ENCODE data around the gene AP1S3. TPM values are rescaled to one million over a fixed set of nuclear protein-coding genes. Genes with fewer than 3 reads are reported as not detected.

AP1S3 gene
- total RNA-seq, 1 donor from 2014 or later = 46.3 TPM

DNA sequence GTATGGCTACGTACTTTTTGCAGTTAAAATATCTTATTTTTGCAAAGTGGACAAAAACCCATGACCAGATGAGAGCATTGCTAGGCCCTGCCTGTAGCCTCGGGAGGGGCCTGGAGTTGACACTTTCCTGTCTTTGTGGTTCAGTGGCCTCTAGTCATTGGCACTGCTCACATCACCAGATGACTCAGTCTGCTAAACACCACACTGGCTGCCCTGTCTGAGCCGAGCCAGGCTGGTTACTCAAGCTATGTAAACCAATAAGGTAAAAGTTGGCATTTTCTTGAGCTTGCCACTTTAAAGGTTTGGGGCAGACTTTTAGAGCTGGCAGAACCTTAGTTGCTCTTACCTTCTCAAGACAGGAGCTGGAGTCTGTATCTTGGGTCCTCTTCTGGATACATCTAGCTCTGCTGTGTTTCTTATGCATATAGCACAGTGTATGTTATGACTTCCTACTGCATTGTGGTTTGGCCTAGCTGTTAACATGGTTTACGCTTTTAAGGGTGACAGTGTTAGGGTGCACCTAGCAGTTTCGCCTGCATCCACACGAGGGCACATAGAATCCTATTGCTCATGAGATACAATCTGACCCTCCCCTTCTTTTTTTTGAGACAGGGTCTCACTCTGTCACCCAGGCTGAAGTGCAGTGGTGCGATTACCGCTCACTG lies 76.4 kb downstream of the AP1S3 start:
- H3K9me3 Mint-ChIP-seq = no peaks in the 10 kb centered on the region
- TF ChIP-seq, protein P1, sequence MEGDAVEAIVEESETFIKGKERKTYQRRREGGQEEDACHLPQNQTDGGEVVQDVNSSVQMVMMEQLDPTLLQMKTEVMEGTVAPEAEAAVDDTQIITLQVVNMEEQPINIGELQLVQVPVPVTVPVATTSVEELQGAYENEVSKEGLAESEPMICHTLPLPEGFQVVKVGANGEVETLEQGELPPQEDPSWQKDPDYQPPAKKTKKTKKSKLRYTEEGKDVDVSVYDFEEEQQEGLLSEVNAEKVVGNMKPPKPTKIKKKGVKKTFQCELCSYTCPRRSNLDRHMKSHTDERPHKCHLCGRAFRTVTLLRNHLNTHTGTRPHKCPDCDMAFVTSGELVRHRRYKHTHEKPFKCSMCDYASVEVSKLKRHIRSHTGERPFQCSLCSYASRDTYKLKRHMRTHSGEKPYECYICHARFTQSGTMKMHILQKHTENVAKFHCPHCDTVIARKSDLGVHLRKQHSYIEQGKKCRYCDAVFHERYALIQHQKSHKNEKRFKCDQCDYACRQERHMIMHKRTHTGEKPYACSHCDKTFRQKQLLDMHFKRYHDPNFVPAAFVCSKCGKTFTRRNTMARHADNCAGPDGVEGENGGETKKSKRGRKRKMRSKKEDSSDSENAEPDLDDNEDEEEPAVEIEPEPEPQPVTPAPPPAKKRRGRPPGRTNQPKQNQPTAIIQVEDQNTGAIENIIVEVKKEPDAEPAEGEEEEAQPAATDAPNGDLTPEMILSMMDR (IDR thresholded peaks at IDR 0.05) = no peak
- DNase-seq (no peak), ATAC-seq (ENCODE audit: low read depth) (peak; percentile 75)
- CTCF ChIA-PET = interaction anchor here (0.6 to 1.1 kb wide), 3 partner anchors 19 to 78 kb away, joined by 3 to 4 read pairs (median 3); partner anchors contain the start of gene AP1S3
- peaks cover 8% of the 10 kb centered on the region for H3K4me1 Mint-ChIP-seq
- no peaks in the 10 kb centered on the region for H3K27me3 Mint-ChIP-seq
- no peak overlapping the region for H3K27ac Mint-ChIP-seq
- peaks cover 49% of the 10 kb centered on the region for H3K36me3 Mint-ChIP-seq (ENCODE audit: low read depth)
- POLR2A ChIA-PET = no interaction called here
- no peak overlapping the region for H3K4me3 Mint-ChIP-seq
- intact Hi-C loops (cut with micrococcal nuclease) = no loop called here

DNA sequence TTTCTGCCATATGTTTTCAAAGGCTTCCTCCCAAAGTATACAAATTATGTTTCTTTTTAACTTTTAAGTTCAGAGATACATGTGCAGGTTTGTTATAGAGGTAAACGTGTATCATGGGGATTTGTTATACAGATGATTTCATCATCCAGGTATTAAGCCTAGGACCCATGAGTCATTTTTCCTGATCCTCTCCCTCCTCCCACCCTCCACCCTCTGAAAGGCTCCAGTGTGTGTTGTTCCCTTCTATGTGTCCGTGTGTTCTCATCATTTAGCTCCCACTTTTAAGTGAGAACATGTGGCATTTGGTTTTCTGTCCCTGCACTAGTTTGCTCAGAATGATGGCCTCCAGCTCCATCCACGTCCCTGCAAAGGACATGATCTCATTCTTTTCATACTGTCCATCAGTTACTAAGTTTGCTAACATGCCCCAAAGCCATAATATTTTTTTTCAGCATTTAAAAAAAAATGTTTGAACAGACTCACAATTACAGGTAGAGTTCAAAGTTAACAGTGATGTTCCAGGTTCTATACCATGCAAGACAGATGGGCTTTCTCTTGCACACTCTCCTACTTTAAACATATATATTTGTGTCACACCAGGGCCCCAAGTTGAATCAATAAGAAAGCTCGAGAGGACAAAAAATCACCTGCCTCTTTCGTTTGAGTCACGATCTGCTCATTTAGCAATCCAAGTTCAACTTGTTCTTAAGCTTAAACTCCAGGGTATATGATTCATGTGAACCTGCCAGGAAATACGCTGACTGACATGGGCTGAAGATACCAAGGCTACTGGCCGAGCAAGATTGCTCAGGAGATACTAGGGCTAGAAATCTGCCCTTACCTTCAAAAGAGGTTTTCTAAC lies 77.6 kb downstream of the AP1S3 start:
- H3K9me3 Mint-ChIP-seq = no peaks in the 10 kb centered on the region
- intact Hi-C loops (cut with micrococcal nuclease) = no loop called here
- H3K27me3 Mint-ChIP-seq = no peaks in the 10 kb centered on the region
- no peak overlapping the region for H3K4me3 Mint-ChIP-seq
- TF ChIP-seq, protein P1 (IDR thresholded peaks at IDR 0.05) = no peak
- ATAC-seq (ENCODE audit: low read depth) (no peak), DNase-seq (no peak)
- no peak overlapping the region for H3K27ac Mint-ChIP-seq
- POLR2A ChIA-PET = no interaction called here
- peaks cover 37% of the 10 kb centered on the region for H3K36me3 Mint-ChIP-seq (ENCODE audit: low read depth)
- CTCF ChIA-PET = no interaction called here
- peaks cover 8% of the 10 kb centered on the region for H3K4me1 Mint-ChIP-seq

DNA sequence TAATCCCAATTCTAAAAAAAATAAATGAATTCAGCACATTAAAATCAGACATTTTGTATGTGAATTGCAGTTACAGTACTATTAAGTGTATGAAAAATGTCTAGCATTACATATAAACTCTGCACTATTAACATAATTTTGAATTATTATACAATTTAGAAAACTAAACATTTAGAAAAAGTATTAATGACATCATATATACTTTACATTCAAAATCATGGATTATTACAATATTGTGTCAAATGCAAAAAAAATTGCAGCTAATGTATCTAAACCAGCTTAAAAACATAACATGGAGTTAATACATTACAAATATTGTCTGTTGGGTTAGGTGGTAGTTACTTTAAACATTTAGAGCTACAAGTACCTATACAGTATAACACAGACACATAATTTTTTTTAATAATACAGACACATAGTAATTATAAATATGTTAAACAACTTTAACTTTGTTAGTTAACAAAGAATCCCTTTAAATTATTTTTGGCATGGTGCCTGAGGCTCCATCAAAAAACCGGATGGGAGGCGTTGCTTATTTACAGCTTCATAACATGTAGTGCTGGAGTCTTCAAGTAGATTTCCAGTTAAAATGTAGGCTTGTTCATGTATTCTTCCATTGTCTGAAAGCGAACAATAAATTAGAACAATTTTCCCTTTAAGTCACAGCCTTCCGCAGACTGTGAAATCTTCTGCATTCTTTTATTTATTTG lies 79.1 kb downstream of the AP1S3 start:
- Mint-ChIP-seq H3K36me3 (ENCODE audit: low read depth) (peaks cover 25% of the 10 kb centered on the region), H3K4me1 (peaks cover 8% of the 10 kb centered on the region), H3K9me3 (no peaks in the 10 kb centered on the region), H3K4me3 (no peak overlapping the region), H3K27ac (no peak overlapping the region), H3K27me3 (no peaks in the 10 kb centered on the region)
- ATAC-seq (ENCODE audit: low read depth) (no peak), DNase-seq (no peak)
- intact Hi-C loops (cut with micrococcal nuclease) = no loop called here
- ChIA-PET CTCF (no interaction called here), POLR2A (no interaction called here)
- TF ChIP-seq, protein P1 (IDR thresholded peaks at IDR 0.05) = no peak

DNA sequence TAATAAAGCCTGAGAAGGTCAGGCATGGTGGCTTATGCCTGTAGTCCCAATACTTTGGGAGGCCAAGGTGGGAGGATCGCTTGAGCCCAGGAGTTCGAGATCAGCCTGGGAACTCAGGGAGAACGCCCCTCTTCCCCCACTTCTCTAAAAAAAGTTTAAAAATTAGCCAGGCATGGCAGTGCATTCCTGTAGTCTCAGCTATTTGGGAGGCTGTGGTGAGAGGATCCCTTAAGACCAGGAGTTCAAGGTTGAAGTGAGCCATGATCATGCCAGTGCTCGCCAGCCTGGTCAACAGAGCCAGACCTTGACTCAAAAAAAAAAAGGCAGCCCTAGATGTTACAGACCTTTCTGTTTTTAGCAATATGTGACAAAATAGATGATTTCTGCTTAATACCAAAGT lies 83.4 kb downstream of the AP1S3 start:
- H3K9me3 Mint-ChIP-seq = no peaks in the 10 kb centered on the region
- H3K4me1 Mint-ChIP-seq = no peaks in the 10 kb centered on the region
- DNase-seq = no peak
- peaks cover 7% of the 10 kb centered on the region for H3K36me3 Mint-ChIP-seq (ENCODE audit: low read depth)
- intact Hi-C loops (cut with micrococcal nuclease) = no loop called here
- ChIA-PET POLR2A (no interaction called here), CTCF (no interaction called here)
- H3K27ac Mint-ChIP-seq = no peak overlapping the region
- TF ChIP-seq, protein P1 (IDR thresholded peaks at IDR 0.05) = no peak
- no peak overlapping the region for H3K4me3 Mint-ChIP-seq
- ATAC-seq (ENCODE audit: low read depth) = no peak
- no peaks in the 10 kb centered on the region for H3K27me3 Mint-ChIP-seq

DNA sequence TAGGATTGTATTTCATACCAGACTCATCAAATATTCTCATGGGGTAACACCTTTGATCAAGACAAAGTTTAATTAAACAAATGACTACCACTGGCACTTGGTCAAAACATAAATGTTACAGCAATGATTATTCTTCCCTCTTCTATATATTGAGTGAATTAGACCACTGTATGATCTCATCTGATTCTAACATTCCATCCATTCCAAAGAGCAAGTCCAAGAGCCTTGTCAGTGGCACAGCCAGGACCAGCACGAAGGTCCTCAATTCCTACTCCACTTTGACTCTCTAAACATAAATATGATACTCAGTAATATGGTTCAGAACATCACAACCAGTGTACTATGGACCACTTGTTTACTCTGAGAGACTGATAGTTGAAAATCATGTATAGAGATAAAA lies 86.4 kb downstream of the AP1S3 start:
- POLR2A ChIA-PET = no interaction called here
- H3K9me3 Mint-ChIP-seq = no peaks in the 10 kb centered on the region
- H3K27ac Mint-ChIP-seq = no peak overlapping the region
- no peaks in the 10 kb centered on the region for H3K36me3 Mint-ChIP-seq (ENCODE audit: low read depth)
- no peaks in the 10 kb centered on the region for H3K27me3 Mint-ChIP-seq
- ATAC-seq (ENCODE audit: low read depth) = no peak
- H3K4me3 Mint-ChIP-seq = no peak overlapping the region
- no peaks in the 10 kb centered on the region for H3K4me1 Mint-ChIP-seq
- TF ChIP-seq, protein P1 (IDR thresholded peaks at IDR 0.05) = no peak
- intact Hi-C loops (cut with micrococcal nuclease) = no loop called here
- CTCF ChIA-PET = no interaction called here
- no peak for DNase-seq

Data from activated B cell treated with CpG ODN at 0.5 μM for 24 hours (primary cell).